Thymus (tissue), 11 donors: Measurements from ENCODE around the gene CFAP299. TPM values are rescaled to one million over a fixed set of nuclear protein-coding genes. Genes with fewer than 3 reads are reported as not detected.

Experiments used
- DNase-seq, 9 donors: peaks; one replicate each; pipeline ENCODE4 v3.0.0-alpha.2; 2013; ENCODE audit warnings: low spot score in 9 of 9, low read depth in 6 of 9, missing footprints in 1 of 9
- H3K27ac ChIP-seq, 2 donors: one replicate each; pipeline ENCODE4 v1.5.1; 2013; ENCODE audit warnings: control low read depth in 1 of 2, low read depth in 1 of 2, low read length in 1 of 2, mild to moderate bottlenecking in 1 of 2, moderate library complexity in 1 of 2
- H3K27me3 ChIP-seq, 2 donors: one replicate each; pipeline ENCODE4 v1.5.1; 2013; ENCODE audit warnings: low read length in 1 of 2; ENCODE audit not compliant: control insufficient read depth in 2 of 2, insufficient read depth in 1 of 2
- H3K36me3 ChIP-seq, 2 donors: one replicate each; pipeline ENCODE4 v1.5.1; 2013; ENCODE audit warnings: low read length in 1 of 2, mild to moderate bottlenecking in 1 of 2, moderate library complexity in 1 of 2; ENCODE audit not compliant: control insufficient read depth in 2 of 2, insufficient read depth in 2 of 2
- H3K4me1 ChIP-seq, 2 donors: one replicate each; pipeline ENCODE4 v1.5.1; 2013; ENCODE audit warnings: low read length in 2 of 2; ENCODE audit not compliant: control insufficient read depth in 2 of 2, insufficient read depth in 2 of 2
- H3K4me3 ChIP-seq, 2 donors: one replicate each; pipeline ENCODE4 v1.5.1; 2013; ENCODE audit warnings: low read length in 2 of 2, control low read depth in 1 of 2, mild to moderate bottlenecking in 1 of 2
- H3K9me3 ChIP-seq, 2 donors: one replicate each; pipeline ENCODE4 v1.5.1; 2013; ENCODE audit warnings: low read length in 1 of 2, mild to moderate bottlenecking in 1 of 2; ENCODE audit not compliant: control insufficient read depth in 2 of 2, insufficient read depth in 1 of 2
- WGBS: extraction: QIAGEN DNeasy Blood & Tissue Kit; methylation state at CpG from one replicate; pipeline ENCODE4 v1.1.7; 2013; 5-methylcytosine and 5-hydroxymethylcytosine counted together
- polyA plus RNA-seq: library from polyadenylated mRNA; stranded (reverse); fragments of 200-250 nt; gene quantifications from one replicate; pipeline ENCODE4 v1.2.3, GENCODE V29; 2013
- total RNA-seq: library from RNA; stranded (reverse); fragments of 120-200 nt; gene quantifications from one replicate; pipeline ENCODE4 v1.2.4, GENCODE V29; 2013
- donor health status: healthy.

The CFAP299 gene
- total and polyA plus RNA-seq, 2 donors = 0.18 to 1.0 TPM

DNA sequence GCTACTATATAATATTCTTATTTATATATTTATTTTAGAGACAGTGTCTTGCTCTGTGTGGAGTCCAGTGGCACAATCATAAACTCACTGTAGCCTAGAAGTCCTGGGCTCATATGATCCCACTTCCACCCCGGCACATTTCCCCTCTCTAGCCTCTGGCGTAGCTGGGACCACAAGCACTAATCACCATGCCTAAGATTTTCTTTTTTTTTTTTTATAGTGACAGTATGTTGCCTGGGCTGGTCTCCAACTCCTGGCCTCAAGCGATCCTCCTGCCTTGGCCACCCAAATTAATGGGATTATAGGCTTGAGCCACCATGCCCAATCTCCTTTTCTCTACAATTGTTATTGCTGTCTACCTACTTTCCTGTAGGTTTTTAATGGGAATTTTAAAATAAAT, 620.9 kb downstream of the CFAP299 start:
- H3K27ac ChIP-seq = no peak overlapping the region
- DNase-seq = no peak
- no peak overlapping the region for H3K4me3 ChIP-seq
- H3K9me3 ChIP-seq = no peaks in the 10 kb centered on the region
- no peaks in the 10 kb centered on the region for H3K27me3 ChIP-seq
- no peaks in the 10 kb centered on the region for H3K4me1 ChIP-seq
- 95% methylated on average over 3 of the region's 3 CpGs for WGBS
- no peaks in the 10 kb centered on the region for H3K36me3 ChIP-seq

DNA sequence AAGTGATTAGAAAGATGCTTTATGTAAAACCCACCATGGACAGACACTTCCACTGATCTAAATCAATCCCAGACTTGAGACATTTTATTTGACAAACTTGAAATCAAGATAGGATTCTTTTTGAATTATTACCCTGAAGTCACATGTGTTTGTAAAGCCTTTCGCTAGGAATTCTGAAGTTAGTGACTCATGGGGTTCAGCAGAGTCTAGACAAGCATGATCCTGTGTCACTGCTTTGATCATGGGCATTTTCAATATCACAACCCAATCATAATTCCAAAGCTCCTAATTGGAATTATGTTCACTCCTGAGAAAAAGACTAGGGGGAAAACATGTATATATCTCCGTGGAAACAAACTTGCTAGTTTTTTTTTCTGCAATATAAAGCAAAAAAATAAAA, 627.5 kb downstream of the CFAP299 start:
- Histone ChIP-seq H3K9me3 (no peaks in the 10 kb centered on the region), H3K4me1 (no peaks in the 10 kb centered on the region), H3K4me3 (no peak overlapping the region), H3K27ac (no peak overlapping the region), H3K27me3 (no peaks in the 10 kb centered on the region), H3K36me3 (no peaks in the 10 kb centered on the region)
- no peak for DNase-seq
- 89% methylated on average over 2 of the region's 2 CpGs for WGBS

DNA sequence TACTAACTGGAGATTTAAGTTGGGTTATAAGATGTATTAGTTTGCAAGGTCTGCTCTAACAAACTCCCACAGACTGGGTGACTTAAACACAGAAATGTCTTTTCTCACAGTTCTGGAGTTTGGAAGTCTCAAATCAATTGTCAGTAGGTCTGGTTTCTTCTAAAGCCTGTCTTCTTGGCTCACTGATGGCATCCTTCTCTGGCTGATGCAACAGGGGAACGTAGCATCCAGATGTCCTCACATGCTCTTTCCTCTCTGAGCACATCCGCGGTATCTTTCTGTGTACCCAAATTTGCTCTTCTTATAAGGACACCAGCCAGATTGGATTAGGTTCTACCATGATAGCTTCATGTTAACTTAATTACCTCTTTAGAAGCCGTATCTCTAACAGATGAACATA, 631.8 kb downstream of the CFAP299 start:
- Histone ChIP-seq H3K27me3 (no peaks in the 10 kb centered on the region), H3K36me3 (no peaks in the 10 kb centered on the region), H3K9me3 (no peaks in the 10 kb centered on the region), H3K4me3 (no peak overlapping the region), H3K27ac (no peak overlapping the region), H3K4me1 (no peaks in the 10 kb centered on the region)
- no peak for DNase-seq
- WGBS = 91% methylated on average over 4 of the region's 4 CpGs

DNA sequence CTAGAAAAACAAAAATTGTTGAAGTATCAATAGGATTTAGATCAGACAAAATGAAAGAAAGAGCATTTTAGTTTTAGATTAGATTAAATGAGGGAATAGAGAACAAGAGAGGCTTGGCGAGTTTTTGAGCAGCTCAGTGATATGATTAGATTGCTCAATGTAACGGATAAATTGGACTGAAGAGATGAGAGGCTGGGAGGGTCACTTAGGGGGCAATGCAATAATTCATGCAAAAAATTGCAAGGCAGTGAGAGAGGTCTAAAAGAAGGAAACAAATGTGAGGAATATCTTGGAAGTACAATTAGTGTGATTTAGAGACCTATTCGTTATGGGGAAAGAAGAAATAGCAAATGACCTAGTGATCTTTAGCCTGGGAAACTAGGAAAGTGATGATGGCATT, 644.7 kb downstream of the CFAP299 start:
- H3K4me3 ChIP-seq = no peak overlapping the region
- no peaks in the 10 kb centered on the region for H3K9me3 ChIP-seq
- H3K4me1 ChIP-seq = no peaks in the 10 kb centered on the region
- WGBS = 93% methylated on average over 3 of the region's 3 CpGs
- H3K27me3 ChIP-seq = no peaks in the 10 kb centered on the region
- H3K36me3 ChIP-seq = no peaks in the 10 kb centered on the region
- DNase-seq = no peak
- no peak overlapping the region for H3K27ac ChIP-seq

DNA sequence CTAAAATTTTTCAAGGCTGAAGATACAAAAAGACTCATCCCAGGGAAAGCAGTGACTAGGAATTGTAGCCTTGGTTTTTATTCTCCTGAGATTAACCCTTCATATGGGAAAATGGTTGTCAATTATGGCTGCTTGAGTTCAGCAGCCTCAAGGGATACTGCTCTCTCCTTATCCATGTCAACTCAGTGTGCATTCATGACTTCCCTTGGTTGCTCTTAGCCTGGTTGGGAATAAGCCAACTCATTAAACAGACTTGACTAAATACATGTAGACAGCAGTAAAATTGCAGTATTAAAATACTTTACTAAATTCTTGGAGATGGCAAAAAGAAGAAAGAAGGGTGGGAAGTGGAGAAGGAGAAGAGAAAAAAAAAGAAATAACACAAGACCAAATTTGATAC, 650.5 kb downstream of the CFAP299 start:
- no peaks in the 10 kb centered on the region for H3K27me3 ChIP-seq
- H3K4me1 ChIP-seq = no peaks in the 10 kb centered on the region
- H3K36me3 ChIP-seq = no peaks in the 10 kb centered on the region
- no peaks in the 10 kb centered on the region for H3K9me3 ChIP-seq
- no peak overlapping the region for H3K27ac ChIP-seq
- no peak overlapping the region for H3K4me3 ChIP-seq
- DNase-seq = no peak

DNA sequence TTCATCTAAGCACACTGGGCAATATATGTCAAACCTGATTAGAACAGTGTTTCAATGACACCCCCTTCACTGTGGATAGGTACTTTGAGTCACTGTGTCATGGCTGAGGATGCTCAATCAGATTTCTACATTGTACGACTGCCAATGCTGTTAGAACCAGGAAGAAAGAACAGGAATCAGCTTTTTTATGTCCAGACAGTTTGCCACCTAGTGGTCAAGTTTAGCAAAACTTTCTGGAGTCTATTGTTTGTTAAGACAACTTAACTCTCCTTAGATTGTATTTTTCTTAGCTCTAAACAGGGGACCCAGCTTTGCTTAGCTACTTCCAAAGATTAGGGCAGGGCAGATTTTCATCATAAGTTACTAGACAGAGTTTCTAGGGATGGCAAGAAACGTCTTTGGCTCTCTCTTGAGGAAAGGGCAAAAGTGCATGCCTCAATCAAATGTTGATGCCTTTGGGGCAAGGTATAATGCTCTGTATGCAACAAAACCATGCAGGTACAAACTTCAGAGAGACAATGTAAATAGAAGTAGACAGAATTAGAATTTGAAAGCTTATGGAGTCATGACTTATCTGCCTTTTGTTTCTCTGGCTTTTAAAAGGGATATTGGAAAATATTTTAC, 654.5 kb downstream of the CFAP299 start:
- no peaks in the 10 kb centered on the region for H3K27me3 ChIP-seq
- 23% methylated on average over 2 of the region's 2 CpGs for WGBS
- peak; percentile 2 to 79 (median 34) for DNase-seq
- H3K9me3 ChIP-seq = no peaks in the 10 kb centered on the region
- H3K4me3 ChIP-seq = no peak overlapping the region
- H3K4me1 ChIP-seq = no peaks in the 10 kb centered on the region
- no peaks in the 10 kb centered on the region for H3K36me3 ChIP-seq
- no peak overlapping the region for H3K27ac ChIP-seq

DNA sequence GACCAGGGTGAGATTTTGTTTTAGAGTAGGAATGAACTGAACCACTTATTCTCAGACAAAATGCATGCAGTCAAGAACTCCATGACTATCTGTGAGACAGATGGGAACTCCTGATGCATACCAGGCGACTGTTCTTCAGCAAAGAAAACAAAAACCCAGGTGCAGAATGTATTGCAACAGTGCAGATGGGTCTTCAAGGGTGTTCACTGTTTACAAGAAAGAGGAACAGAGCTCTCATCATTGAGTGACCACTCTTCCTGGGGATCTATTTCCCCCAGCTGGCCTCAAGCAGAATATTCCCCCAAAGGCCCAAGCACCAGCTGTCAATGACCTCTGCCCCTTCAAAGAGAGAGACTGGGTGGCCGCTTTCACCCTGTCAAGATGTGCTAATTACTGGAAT, 655.3 kb downstream of the CFAP299 start:
- WGBS = 81% methylated on average over 2 of the region's 2 CpGs
- no peak for DNase-seq
- no peaks in the 10 kb centered on the region for H3K9me3 ChIP-seq
- no peak overlapping the region for H3K4me3 ChIP-seq
- no peak overlapping the region for H3K27ac ChIP-seq
- no peaks in the 10 kb centered on the region for H3K4me1 ChIP-seq
- H3K36me3 ChIP-seq = no peaks in the 10 kb centered on the region
- H3K27me3 ChIP-seq = no peaks in the 10 kb centered on the region

DNA sequence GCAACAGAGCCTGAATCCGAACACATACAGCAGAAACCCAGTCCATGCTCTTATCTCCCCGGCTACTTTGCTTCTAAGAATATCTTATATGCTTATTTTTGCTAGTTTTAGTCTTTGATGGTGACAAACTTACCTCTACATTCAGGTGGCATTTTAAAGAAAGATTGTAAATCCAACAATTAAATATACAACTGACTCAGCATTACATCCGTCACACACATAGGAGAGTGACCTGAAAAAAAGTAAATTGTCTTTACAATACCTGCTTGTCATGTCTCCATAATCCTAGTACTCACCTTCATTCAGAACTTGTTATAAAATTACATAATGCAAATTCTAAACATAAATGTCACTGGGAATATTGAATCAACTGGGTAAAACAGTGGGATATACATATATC, 664.4 kb downstream of the CFAP299 start:
- DNase-seq = no peak
- Histone ChIP-seq H3K36me3 (no peaks in the 10 kb centered on the region), H3K27ac (no peak overlapping the region), H3K27me3 (no peaks in the 10 kb centered on the region), H3K4me1 (no peaks in the 10 kb centered on the region), H3K4me3 (no peak overlapping the region), H3K9me3 (no peaks in the 10 kb centered on the region)
- WGBS = 92% methylated on average over 3 of the region's 3 CpGs

DNA sequence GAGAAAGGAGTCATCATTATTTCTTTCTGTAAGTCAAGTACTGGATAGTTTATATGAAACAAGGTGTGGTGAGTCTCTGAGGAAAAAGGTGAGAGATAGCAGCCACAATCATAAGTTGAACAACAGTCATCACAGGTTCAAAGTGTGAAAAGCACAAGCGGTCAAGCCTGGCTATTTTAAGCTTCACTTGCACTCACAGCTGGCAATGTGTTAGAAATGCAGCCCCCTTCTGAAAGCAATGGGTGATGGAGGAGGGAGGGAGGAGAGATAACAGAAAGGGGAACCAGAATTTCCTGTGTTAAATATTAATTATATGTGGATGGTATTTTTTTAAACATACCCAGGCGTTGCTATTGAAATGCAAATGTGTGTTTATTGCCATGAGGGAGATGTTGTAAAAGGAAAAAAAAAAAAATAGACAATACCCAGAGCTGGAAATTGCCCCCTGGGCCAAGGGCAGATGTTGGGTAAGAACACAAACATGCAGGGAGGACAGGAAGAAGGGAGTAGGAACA, 668.1 kb downstream of the CFAP299 start:
- WGBS = 39% methylated on average over 2 of the region's 2 CpGs
- H3K27me3 ChIP-seq = no peaks in the 10 kb centered on the region
- no peak for DNase-seq
- no peak overlapping the region for H3K27ac ChIP-seq
- no peaks in the 10 kb centered on the region for H3K9me3 ChIP-seq
- H3K4me3 ChIP-seq = no peak overlapping the region
- no peaks in the 10 kb centered on the region for H3K4me1 ChIP-seq
- H3K36me3 ChIP-seq = no peaks in the 10 kb centered on the region
